GM21529 (cell line): Measurements from ENCODE around the gene FEM1B.

Experiments used
- ATAC-seq: cut with Tn5 transposase; IDR thresholded peaks from one replicate; pipeline ENCODE4 v1.9.1; 2021; ENCODE audit not compliant: unreplicated experiment

Gene FEM1B

DNA sequence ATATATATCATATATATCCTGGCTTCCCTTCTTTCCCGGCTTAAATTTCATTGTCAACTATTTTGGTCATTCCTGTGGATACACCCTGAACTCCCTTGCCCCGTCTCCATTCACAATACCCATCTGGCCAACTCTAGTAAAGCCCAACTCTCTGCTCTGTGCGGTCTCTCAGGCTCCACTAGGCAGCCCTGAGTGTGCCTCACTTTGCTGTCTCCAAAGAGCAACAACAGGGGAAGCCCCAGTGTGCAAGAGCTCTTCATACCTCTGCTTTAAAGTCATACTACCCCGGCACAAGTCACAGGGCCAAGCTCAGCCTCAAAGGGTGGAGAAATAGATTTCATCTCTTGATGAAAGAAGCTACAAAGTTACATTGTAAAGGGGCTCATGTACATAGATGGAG lies 18.9 kb upstream of the FEM1B start:
- no peak for ATAC-seq

DNA sequence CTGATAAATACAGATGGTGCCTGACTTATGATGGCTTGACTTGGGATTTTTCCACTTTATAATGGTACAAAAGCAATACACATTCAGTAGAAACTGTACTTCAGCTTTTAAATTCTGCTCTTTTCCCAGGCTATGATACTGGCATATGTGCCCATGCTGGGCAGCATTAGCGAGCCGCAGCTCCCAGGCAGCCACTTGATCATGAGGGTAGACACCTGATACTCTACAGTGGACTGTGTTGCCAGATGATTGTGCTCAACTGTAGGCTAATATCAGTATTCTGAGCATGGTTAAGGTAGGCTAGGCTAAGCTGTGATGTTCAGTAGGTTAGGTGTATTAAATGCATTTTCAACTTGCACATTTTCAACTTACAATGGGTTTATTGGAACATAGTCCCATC lies 17.7 kb upstream of the FEM1B start:
- ATAC-seq, result no peak

DNA sequence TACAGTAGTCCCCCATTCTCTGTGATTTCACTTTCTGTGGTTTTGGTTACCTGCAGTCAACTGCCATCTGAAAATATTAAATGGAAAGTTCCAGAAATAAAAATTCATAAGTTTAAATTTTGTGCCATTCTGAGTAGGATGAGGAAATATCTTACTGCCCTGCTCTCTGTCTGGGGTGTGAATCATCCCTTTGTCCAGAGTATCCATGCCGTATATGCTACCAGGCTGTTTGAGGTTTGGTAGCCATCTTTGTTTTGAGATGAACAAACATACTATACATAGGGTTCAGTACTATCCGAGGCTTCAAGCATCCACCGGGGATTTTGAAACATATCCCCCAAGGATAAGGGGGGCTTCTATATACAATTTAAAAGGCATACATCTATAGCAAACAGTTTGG lies 16.3 kb upstream of the FEM1B start:
- no peak for ATAC-seq

DNA sequence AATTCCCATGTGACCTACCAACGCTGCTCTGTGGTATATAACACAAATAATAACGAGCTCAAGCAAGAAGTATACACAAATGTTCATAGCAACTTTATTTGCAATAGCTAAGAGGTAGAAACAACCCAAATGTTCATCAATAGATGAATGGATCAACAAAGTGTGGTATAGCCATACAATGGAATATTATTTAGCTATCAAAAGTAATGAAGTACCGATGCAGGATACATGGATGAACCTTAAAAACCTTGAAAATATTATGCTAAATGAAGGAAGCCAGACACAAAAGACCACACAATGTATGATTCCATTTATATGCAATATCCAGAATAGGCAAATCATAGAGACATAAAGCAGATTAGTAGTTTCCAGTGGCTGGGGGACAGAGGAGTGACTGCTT lies 15.6 kb upstream of the FEM1B start:
- ATAC-seq, result no peak

DNA sequence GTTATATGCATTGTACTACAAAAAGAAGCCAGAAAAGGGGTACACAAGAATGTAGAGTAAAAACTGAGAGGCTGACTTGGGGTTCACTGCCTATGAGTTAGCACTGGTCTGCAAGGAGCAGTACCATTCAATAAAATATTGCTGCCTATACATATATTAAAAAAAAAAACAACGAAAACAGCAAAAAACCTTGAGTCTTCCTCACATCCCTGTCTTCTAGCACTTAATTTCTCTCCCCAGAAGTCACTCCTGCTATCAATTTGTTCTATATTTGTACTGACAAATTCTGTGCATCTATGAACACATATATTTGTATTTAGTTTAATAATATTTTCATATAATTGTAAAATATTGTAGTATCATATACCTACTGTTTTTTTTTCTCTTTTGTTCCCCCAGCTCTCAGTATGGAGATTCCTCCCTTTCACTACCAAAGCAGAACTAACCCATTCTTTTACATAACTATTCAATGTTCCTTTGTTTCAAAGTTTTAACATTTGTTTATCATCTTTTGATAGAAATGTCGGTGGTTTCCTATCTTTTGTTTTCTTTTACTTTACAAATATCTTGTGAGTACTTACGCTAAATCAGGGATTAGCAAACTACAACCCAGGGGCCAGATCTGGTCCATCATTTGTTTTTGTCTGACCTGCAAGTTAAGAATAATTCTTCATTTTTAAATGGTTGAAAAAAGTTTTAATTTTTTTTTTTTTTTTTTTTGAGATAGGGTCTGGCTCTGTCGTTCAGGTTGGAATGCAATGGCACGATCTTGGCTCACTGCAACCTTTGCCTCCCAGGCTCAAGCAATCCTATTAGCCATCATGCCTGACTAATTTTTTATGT lies 14.8 kb upstream of the FEM1B start:
- ATAC-seq, result no peak

DNA sequence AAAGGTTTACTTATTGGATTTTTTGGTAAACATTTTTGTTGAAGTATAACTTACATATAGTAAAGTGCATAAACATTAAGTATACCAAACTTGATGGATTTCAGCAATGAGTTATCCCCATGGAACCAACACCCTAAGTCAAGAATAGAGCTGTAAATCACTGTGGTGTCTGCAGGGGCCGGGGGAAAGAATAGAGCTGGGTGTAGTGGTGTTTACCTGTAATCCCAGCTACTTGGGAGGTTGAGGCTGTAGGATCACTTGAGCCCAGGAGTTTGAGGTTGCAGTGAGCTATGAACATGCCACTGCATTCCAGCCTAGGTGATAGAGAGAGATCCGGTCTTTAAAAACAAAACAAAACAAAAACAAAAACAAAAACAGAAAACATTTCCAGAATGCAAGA lies 13.3 kb upstream of the FEM1B start:
- ATAC-seq, result no peak

DNA sequence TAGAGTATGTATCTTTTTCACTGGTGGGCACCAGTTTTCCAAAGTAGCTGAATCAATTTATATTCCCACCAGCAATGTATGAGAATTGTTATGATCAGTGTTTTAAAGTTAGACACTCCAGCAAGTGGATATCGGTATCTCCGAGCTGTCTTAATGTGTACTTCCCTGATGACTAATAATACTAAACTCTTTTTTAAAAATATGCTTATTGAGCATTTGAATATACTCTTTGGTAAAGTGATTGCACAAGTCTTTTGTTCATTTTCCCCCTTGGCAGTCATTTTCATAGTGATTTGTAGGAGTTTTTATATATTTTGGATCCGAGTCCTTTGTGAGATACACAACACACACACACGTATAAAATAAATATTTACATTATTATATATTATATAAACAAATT lies 12.5 kb upstream of the FEM1B start:
- ATAC-seq, result no peak

DNA sequence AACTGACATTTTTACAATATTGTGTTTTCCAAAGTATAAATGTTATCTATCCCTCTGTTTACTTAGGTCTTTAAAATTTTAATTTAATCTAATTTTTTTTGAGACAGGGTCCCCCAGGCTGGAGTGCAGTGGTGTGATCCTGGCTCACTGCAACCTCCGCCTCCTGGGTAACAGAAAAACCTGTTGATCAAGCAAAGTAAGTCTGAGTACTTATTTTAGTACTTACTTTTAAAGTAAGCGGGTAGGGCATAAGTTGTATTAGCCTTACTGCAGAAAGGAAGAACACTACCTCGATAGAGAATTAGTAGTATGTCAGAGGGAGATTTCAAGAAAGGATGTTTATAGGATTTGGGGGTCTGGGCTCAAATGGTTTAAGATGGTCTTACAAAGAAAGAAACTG lies 11.9 kb upstream of the FEM1B start:
- ATAC-seq, result no peak

DNA sequence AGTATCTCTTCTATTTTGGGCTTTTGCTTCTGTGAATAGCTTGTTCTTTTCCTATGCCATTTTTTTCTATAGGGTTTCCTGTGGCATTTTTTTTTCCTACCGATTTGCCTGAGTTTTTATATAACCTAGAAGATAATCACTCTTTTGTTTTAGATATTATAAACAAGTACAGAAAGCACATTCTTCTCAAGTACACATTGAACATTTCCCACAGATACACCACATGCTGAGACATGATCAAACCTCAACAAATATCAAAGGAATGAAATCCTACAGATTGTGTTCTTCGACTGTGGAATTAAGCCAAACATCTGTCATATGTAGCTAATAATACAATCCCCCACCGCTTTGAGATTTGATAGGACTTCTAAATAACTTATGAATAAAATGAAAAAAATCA lies 9.1 kb upstream of the FEM1B start:
- no peak for ATAC-seq

DNA sequence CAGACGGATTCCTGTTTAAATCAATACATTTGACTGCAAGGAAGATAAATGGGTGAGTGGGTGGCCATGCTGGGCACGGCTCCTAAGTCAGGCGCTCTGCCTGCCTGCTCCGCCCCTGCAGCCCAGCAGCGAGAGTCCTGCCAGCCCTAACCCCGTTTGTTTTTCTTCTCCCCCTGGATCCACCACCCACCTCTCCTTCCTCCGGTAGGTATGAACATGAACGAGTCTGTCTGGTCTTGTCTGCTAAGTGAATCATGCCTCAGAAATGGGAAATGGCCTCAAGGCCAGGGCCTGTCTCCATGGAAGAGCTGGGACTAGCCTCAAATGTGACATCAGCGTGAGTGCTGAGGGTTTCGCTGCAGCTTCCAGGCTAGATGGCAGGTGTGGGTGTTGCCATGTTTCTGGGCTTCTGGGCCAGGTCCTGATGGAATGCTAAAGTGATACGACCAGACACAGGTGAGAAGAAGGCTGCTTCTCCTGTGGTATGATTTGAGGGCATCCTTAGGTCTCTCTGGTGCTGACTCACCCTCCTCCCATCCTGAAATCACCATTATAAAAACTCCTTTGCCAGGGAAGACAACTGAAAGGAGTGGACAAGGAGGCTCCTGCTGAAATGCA lies 5.6 kb upstream of the FEM1B start:
- no peak for ATAC-seq

DNA sequence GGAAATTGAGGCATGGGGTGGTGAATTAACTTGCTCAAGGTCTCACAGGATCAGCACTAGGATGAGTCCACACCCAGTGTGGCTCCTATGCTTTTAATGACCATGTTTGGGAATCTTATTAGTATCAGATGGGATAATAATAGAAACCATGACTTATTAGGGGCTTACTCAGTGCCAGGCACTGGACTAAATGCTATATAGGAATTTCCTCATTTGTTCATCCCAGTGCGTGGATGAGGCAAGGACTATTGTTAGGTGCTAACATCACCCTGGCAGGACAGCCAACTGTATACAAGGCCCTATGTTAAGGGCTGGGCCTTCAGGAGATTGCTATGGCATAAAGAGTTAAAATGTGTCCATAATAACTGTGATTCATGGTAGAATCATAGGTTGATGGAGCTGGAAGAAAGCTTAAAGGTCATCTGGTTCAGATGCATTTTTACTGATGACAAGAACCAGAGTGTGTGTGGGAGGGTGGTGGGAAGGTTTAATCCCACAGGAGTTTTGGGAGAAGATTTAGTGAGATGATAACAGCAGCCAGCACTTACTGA lies 4.7 kb upstream of the FEM1B start:
- ATAC-seq, result no peak

DNA sequence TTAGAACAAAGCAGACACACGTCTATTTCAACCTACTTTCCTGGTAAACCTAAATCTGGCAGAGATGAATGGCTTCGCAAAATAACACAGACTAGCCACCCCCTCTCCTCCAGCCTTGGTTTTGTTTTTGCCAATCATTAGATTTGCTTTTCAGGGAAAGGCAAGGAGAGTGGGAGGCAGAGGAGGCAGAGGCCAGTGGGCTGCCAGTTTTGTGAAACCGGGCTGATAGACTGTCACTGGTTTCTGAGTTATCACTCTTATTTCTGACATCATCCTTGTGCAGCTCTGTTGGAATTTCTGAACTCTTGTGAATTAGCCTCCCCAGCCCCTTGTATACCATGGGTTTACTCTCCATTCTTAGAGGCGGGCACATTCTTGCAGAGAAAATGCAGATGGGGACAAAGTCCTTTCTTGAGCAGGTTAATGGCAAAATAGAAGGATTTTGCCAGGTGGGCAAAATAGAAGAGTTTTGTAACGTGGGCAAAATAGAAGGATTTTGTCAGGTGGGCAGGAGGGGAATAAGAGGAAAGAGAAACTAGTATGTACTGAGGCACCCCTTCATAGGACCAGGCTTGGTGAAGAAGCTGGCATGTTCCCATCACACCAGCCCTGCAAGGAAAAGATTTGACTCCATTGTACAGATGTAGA lies 3.2 kb upstream of the FEM1B start:
- ATAC-seq, result no peak

DNA sequence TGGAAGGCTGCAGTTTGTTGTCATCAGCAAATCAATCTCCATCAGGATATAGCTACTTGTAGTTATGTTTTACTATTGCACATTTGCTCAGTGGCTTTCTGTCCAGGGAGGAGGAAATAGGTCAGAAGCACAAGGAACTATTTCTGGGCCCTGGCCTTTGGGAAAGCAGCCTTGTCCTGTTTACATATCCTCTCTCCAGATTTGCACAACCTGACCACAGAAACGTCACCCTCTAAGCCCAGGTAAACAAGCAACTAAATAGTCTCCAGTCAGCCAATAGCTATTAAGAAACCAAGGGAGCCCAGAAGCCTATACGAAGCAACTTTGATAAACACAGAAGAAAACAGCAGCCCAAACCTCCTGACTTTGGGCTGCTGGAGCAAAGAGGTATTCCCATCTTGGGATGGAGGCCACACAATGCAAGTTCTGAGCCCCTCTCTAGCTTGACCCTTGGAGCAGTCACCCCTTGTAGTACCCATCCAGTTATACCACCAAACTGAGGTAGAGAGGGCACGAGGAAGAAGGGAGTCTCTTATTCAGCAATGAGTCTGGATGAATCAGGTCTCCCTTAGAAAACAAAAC lies 2.3 kb upstream of the FEM1B start:
- no peak for ATAC-seq

DNA sequence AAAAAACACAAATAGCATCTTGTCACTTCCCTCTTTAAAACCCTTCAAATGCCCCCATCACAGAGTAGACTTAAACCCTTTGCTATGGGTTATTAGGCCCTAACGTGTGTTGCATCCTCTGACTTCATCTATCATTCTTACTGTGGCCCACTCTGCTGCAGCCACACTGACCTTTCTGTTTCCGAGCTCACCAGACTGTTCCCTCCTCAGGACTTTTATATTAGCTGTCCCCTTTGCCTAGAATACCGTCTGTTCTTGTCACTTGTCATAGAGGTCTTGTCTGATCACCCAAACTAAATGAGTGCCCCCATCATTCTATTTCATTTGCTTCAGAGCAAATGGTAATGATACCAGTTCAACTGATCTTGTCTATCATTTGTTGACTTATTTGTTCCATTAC lies 877 bp upstream of the FEM1B start:
- ATAC-seq, result no peak

DNA sequence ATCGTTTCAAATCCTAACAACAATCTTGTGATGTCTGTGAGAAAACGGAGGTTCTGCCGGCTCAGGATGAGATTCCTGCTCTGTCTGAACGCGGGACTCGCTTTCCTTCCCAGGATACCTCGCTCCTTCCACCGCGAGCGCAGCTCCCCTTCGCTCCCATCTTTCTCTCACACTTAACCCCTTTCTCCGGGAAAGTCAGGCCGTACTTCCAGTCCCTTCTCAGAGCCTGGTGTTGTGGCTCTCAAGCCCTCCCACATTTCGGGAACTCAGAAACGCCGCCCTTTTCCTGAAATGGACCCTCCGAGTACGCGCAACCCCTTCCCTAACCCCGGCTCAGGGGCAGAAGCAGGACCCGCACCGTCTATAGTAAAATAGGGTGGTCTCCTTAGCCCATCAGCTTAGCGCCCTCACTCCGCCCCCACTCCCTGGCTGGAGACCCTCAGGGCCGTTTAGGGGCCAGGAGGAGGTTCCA lies 378 bp upstream of the FEM1B start:
- ATAC-seq, result peak; percentile 8

DNA sequence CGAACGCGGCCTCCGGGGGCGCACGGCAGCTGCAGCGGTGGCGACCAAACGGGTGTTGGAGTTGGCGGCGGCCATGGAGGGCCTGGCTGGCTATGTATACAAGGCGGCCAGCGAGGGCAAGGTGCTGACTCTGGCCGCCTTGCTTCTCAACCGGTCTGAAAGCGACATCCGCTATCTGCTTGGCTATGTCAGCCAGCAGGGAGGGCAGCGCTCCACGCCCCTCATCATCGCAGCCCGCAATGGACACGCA lies 725 bp downstream of the FEM1B start:
- no peak for ATAC-seq

DNA sequence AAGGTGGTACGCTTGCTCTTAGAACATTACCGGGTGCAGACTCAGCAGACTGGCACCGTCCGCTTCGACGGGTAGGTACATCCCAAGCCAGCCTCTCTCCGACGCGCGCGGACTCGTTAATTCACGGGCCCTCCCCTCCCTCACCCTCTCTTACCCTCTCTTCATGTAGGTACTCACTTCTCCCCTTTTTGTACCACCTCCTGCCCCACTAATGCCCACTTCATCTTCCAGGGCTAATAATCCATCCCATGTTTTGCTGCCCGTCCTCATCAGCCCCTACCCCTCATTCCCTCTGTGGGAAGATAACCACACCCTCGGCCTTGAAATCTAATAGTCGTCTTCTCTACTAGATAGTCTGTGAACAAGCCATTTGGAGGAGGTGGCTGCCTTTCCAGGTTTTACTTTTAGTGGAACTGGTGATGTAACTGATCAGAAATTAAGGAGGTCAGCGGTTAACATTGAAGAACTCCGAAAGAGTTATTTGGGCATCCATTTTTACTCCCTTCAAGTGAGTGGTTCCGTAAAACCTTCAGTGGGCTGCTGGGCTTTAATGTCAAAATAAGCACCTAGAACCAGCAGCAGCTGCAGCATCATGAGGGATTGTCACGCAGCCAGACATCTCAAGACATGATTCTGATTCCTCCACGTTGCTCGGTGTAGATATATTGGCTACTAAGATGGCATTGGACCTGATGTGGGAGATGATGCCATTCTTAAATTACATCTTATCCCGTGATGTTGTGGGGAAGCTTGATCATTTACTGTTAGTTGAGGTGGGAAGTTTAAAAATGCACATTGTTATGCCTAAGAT lies 1.3 kb downstream of the FEM1B start:
- ATAC-seq, result no peak

DNA sequence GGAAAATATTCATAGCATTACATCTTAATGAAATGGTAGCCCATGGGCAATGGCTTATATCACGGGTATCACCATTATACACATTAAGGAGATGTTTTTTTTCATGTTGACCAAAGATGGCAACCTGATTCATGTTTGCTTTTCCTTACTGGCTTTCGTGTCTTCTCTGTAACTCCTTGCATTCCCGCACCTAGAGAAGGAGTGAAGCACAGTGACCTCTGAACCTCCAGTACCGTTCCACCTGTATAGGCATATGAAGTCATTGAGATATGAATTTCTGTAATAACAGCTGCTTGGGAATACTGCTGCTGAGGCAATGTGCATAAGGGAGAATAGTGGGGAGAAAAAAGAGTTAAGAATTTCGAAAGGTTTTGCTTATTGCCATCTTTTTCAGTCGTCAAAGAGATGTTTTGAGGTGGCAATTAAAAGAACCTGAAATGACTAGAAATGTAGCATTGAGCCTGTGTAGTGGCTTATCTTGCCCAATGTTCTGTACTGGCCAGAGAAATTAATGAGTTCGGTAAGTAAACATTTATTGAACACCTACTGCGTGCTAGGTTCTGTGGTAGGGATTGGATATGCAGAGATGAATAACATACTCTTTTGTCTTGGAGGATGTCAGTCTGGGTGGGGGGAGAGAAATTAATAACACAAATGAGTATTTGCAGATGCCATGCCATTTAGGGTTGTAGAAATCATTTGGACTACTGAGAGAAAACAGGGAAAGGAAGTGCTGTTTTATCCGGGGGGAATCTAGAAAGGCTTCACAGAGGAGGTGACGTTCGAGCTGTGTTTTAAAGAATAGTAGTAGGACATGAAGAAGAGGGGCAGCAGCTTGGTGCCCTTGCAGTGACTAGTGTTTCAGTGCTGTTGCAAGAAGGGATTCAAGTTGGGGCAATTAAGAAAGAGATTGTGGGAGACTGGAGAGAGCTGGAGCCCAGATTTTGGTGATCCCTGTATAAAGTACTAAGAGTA lies 2.5 kb downstream of the FEM1B start:
- ATAC-seq, result no peak

DNA sequence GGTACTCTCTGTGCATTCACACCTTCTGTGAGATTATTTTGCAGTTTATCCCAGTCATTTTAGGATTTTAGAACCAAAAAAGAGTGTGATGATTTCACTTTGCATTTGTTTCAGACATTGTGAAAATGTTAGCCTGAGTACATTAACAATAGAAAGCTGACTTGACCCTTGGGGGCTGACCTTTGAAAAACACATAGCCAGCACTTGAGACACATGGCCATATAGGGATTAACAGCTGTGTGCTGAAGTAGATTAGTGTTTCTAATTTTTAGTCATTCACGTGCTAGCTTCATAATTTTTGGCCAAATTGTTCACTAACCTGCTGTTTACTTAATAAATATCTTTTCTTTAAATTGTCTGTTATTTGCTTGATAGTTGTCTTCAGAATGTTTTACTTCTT lies 3.5 kb downstream of the FEM1B start:
- no peak for ATAC-seq

DNA sequence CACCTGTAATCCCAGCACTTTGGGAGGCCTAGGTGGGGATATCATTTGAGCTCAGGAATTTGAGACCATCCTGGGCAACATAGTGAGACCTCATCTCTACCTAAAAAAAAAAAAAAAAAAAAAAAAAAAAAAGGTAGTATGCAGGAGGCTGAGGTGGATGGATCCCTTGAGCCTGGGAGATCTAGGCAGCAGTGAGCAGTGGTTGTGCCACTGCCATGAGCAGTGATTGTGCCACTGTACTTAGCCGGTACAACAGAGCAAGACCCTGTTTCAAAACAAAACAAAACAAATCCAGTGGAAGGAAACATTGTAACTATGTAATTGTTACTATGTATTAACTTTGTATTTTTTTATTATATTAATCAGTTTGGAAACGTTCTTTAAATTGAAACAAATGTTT lies 5.9 kb downstream of the FEM1B start:
- ATAC-seq, result no peak
